GM12801 (cell line): ENCODE measurements around the gene MACO1.

Experiments used
- CTCF ChIP-seq: IDR thresholded peaks from one replicate; pipeline ENCODE4 v1.5.1; 2011; ENCODE audit warnings: control low read depth; ENCODE audit not compliant: insufficient read length; ENCODE audit errors: extremely low read depth

The MACO1 gene

DNA sequence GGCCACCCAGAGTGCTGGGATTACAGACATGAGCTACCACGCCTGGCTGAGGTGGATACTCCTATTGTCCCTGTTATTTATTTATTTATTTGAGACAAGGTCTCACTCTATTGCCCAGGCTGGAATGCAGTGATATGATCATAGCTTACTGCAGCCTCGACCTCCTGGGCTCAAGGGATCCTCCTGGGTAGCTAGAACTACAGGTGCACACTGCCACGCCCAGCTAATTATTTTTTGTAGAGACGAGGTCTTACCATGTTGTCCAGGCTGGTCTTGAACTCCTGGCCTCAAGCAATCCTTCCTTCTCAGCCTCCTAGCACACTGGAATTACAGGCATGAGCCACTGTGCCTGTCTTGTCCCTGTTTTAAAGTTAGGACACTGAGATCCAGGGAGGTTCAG lies 117.9 kb downstream of the MACO1 start:
- TF ChIP-seq CTCF = no peak

GRCh38 chr1:25549273-25550154 lies 118.8 kb downstream of the MACO1 start:
- no peak for TF ChIP-seq CTCF
